Astrocyte of the cerebellum (primary cell): ENCODE results near the gene MYBPHL.

Source experiments
- DNase-seq: peaks from one replicate; pipeline ENCODE4 v3.0.0-alpha.2; 2011; ENCODE audit warnings: low read depth
- H3K4me3 ChIP-seq: 2 replicates; pipeline ENCODE4 v1.5.1; 2011; ENCODE audit warnings: mild to moderate bottlenecking, low read depth, low read length, moderate library complexity
- CTCF ChIP-seq: IDR thresholded peaks from 2 replicates; pipeline ENCODE4 v1.5.1; 2012; ENCODE audit warnings: low read length, low read depth, moderate library complexity, mild to moderate bottlenecking; ENCODE audit errors: missing control alignments
- in situ Hi-C: cut with HindIII; loops from 2 replicates; pipeline ENCODE4 v1.10.0; 2017; ENCODE audit warnings: low sequenced_read_pairs

MYBPHL gene

GRCh38 chr1:109254621-109255096 lies 52.2 kb downstream of the MYBPHL start:
- H3K4me3 ChIP-seq = no peak overlapping the region
- in situ Hi-C loops = no loop called here
- no peak for TF ChIP-seq CTCF
- no peak for DNase-seq

- DNase-seq = no peak
- H3K4me3 ChIP-seq = no peak overlapping the region
- no peak for TF ChIP-seq CTCF
- in situ Hi-C loops = no loop called here
These were observed 52.8 kb downstream of the MYBPHL start for GRCh38 chr1:109253803-109254620.

GRCh38 chr1:109252893-109253802 lies 53.7 kb downstream of the MYBPHL start:
- in situ Hi-C loops = no loop called here
- H3K4me3 ChIP-seq = no peak overlapping the region
- no peak for DNase-seq
- TF ChIP-seq CTCF = no peak

GRCh38 chr1:109252167-109252892 lies 54.5 kb downstream of the MYBPHL start:
- DNase-seq = no peak
- TF ChIP-seq CTCF = no peak
- H3K4me3 ChIP-seq = no peak overlapping the region
- in situ Hi-C loops = no loop called here

GRCh38 chr1:109251277-109252166 lies 55.3 kb downstream of the MYBPHL start:
- in situ Hi-C loops = no loop called here
- no peak for DNase-seq
- no peak for TF ChIP-seq CTCF

More at GRCh38 chr1:109251277-109252166, 55.3 kb downstream of the MYBPHL start:
- H3K4me3 ChIP-seq = no peak overlapping the region
